H9 (cell line): Measurements from ENCODE around the gene JAKMIP3. TPM values are rescaled to one million over a fixed set of nuclear protein-coding genes. Genes with fewer than 3 reads are reported as not detected.

Experiments used
- DNase-seq: peaks from one replicate; pipeline ENCODE4 v3.0.0-alpha.2; 2017
- H2AFZ ChIP-seq: one replicate; pipeline ENCODE4 v1.6.1; 2013; ENCODE audit warnings: mild to moderate bottlenecking, low read length, control low read depth, moderate library complexity
- H2AK5ac ChIP-seq: 2 replicates; pipeline ENCODE4 v1.6.1; 2013; ENCODE audit warnings: low read length, control low read depth, mixed read lengths; ENCODE audit not compliant: insufficient read length
- H2BK120ac ChIP-seq: one replicate; pipeline ENCODE4 v1.6.1; 2013; ENCODE audit warnings: low read depth, mild to moderate bottlenecking, low read length, control low read depth, inconsistent platforms; ENCODE audit not compliant: poor library complexity, severe bottlenecking
- H2BK12ac ChIP-seq: 2 replicates; pipeline ENCODE4 v1.6.1; 2013; ENCODE audit warnings: low read length, control low read depth, mixed read lengths, low read depth; ENCODE audit not compliant: insufficient read length
- H2BK15ac ChIP-seq: 2 replicates; pipeline ENCODE4 v1.6.1; 2013; ENCODE audit warnings: low read depth, low read length, control low read depth
- H2BK20ac ChIP-seq: one replicate; pipeline ENCODE4 v1.6.1; 2013; ENCODE audit warnings: low read depth, mild to moderate bottlenecking, low read length, control low read depth, inconsistent platforms; ENCODE audit not compliant: poor library complexity, severe bottlenecking
- H2BK5ac ChIP-seq: 2 replicates; pipeline ENCODE4 v1.6.1; 2013; ENCODE audit warnings: low read length, control low read depth, mixed read lengths; ENCODE audit not compliant: insufficient read length
- H3K14ac ChIP-seq: 2 replicates; pipeline ENCODE4 v1.6.1; 2013; ENCODE audit warnings: low read length, control low read depth; ENCODE audit not compliant: insufficient read depth
- H3K18ac ChIP-seq: 2 replicates; pipeline ENCODE4 v1.6.1; 2013; ENCODE audit warnings: low read depth, mild to moderate bottlenecking, mixed read lengths, low read length, control low read depth; ENCODE audit not compliant: insufficient read length
- H3K23ac ChIP-seq: 2 replicates; pipeline ENCODE4 v1.6.1; 2013; ENCODE audit warnings: low read length, control low read depth, mixed read lengths, low read depth; ENCODE audit not compliant: insufficient read length
- H3K23me2 ChIP-seq: 2 replicates; pipeline ENCODE4 v1.6.1; 2013; ENCODE audit warnings: low read depth, mild to moderate bottlenecking, mixed read lengths, low read length, control low read depth; ENCODE audit not compliant: insufficient read length, poor library complexity, severe bottlenecking
- H3K27ac ChIP-seq: 2 replicates; pipeline ENCODE4 v1.5.1; 2013; ENCODE audit warnings: low read length, control low read depth, mixed read lengths, low read depth; ENCODE audit not compliant: insufficient read length
- H3K27me3 ChIP-seq: 2 replicates; pipeline ENCODE4 v1.6.1; 2013; ENCODE audit warnings: low read length, control low read depth, inconsistent platforms; ENCODE audit not compliant: insufficient read depth
- H3K4ac ChIP-seq: 2 replicates; pipeline ENCODE4 v1.6.1; 2013; ENCODE audit warnings: low read depth, mild to moderate bottlenecking, control low read depth, inconsistent platforms, low read length, moderate library complexity
- H3K4me1 ChIP-seq: 2 replicates; pipeline ENCODE4 v1.6.1; 2013; ENCODE audit warnings: low read length, control low read depth, inconsistent platforms; ENCODE audit not compliant: insufficient read depth
- H3K4me2 ChIP-seq: 2 replicates; pipeline ENCODE4 v1.6.1; 2013; ENCODE audit warnings: low read length, control low read depth, mixed read lengths; ENCODE audit not compliant: insufficient read length, insufficient read depth
- H3K56ac ChIP-seq: 2 replicates; pipeline ENCODE4 v1.6.1; 2013; ENCODE audit warnings: low read depth, mild to moderate bottlenecking, mixed read lengths, low read length, control low read depth; ENCODE audit not compliant: insufficient read length
- H3K79me1 ChIP-seq: 2 replicates; pipeline ENCODE4 v1.6.1; 2013; ENCODE audit warnings: low read depth, mild to moderate bottlenecking, moderate library complexity, low read length, control low read depth, inconsistent platforms; ENCODE audit not compliant: insufficient read depth, poor library complexity, severe bottlenecking
- H3K79me2 ChIP-seq: 2 replicates; pipeline ENCODE4 v1.6.1; 2013; ENCODE audit warnings: low read length, control low read depth, inconsistent platforms; ENCODE audit not compliant: insufficient read depth
- H3K9ac ChIP-seq: 2 replicates; pipeline ENCODE4 v1.6.1; 2013; ENCODE audit warnings: low read length, control low read depth, mixed read lengths; ENCODE audit not compliant: insufficient read length; ENCODE audit errors: extremely low read depth
- H3K9me3 ChIP-seq: one replicate; pipeline ENCODE4 v1.6.1; 2013; ENCODE audit warnings: low read depth, low read length, inconsistent platforms; ENCODE audit not compliant: control insufficient read depth
- H3T11ph ChIP-seq: one replicate; pipeline ENCODE4 v1.6.1; 2013; ENCODE audit warnings: mild to moderate bottlenecking, low read length, control low read depth, inconsistent platforms
- H4K20me1 ChIP-seq: one replicate; pipeline ENCODE4 v1.6.1; 2013; ENCODE audit not compliant: control insufficient read depth, insufficient read length, insufficient read depth
- H4K5ac ChIP-seq: 2 replicates; pipeline ENCODE4 v1.6.1; 2013; ENCODE audit warnings: low read depth, mild to moderate bottlenecking, mixed read lengths, low read length, control low read depth; ENCODE audit not compliant: insufficient read length
- H4K8ac ChIP-seq: replicated peaks from 2 replicates; pipeline ENCODE4 v1.6.1; 2013; ENCODE audit warnings: low read length, control low read depth, mixed read lengths, low read depth; ENCODE audit not compliant: insufficient read length
- H4K91ac ChIP-seq: 2 replicates; pipeline ENCODE4 v1.6.1; 2013; ENCODE audit warnings: low read depth, mild to moderate bottlenecking, moderate library complexity, mixed read lengths, low read length, control low read depth; ENCODE audit not compliant: insufficient read length
- H3K27ac Mint-ChIP-seq, 3 experiments: 2 replicates in 2 of 3; 3 replicates in 1 of 3; pipeline ENCODE4 v1.8.0; 2020 to 2021; ENCODE audit warnings: mixed read lengths in 3 of 3, mild to moderate bottlenecking in 1 of 3, moderate library complexity in 1 of 3
- H3K27me3 Mint-ChIP-seq: 2 replicates; pipeline ENCODE4 v1.8.0; 2021; ENCODE audit warnings: low read depth, mild to moderate bottlenecking, moderate library complexity, mixed read lengths
- H3K36me3 Mint-ChIP-seq, 3 experiments: 2 replicates in 2 of 3; 3 replicates in 1 of 3; pipeline ENCODE4 v1.8.0; 2020 to 2021; ENCODE audit warnings: low read depth in 3 of 3, mixed read lengths in 3 of 3; ENCODE audit not compliant: insufficient read depth in 1 of 3
- H3K4me1 Mint-ChIP-seq, 2 experiments: 2 replicates each; pipeline ENCODE4 v1.8.0; 2020; ENCODE audit warnings: mixed read lengths in 2 of 2
- H3K4me3 Mint-ChIP-seq, 2 experiments: 2 replicates in 1 of 2; 3 replicates in 1 of 2; pipeline ENCODE4 v1.8.0; 2020 to 2021; ENCODE audit warnings: mild to moderate bottlenecking in 2 of 2, mixed read lengths in 2 of 2, moderate library complexity in 1 of 2
- H3K9me3 Mint-ChIP-seq, 2 experiments: 2 replicates in 1 of 2; 3 replicates in 1 of 2; pipeline ENCODE4 v1.8.0; 2020; ENCODE audit warnings: mild to moderate bottlenecking in 2 of 2, mixed read lengths in 2 of 2, moderate library complexity in 1 of 2
- WGBS: extraction: QIAGEN DNeasy Blood & Tissue Kit; methylation state at CpG from one replicate; pipeline ENCODE4 v1.1.7; 2013; ENCODE audit warnings: missing lambda C conversion rate, low lambda C conversion rate, mixed read lengths; ENCODE audit not compliant: insufficient read length; ENCODE audit errors: extremely low coverage; 5-methylcytosine and 5-hydroxymethylcytosine counted together
- total RNA-seq: library from RNA; stranded (reverse); gene quantifications from 2 replicates; pipeline ENCODE4 v1.2.1, GENCODE V29; 2021
- TF ChIP-seq, protein P1 (sequence below): fragments of 200-600 bp; sonication (generic); conservative IDR thresholded peaks from 3 replicates; pipeline ENCODE4 v1.8.0; 2021; ENCODE audit warnings: antibody characterized with exemption, mild to moderate bottlenecking

JAKMIP3 gene
- total RNA-seq, 1 experiment from 2014 or later, result 0.50 TPM

DNA sequence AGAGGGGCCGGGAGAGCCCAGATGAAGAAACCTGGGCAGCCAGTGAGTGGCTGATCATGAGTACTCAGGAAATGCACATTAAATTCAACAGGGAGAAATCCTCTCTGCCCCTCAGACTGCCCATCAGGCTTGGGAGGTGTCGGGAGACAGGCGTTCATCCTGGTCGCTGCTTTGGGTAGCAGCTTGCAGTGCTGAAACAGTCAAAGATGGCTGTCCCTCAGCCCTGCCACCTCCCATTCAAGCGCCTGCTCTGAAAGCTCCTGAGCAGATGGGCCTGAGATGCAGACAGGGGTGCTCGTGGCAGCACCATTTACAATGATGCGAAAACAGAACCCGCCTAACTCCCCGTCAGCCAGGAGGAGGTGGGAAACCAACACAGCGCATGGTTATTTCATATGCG lies 3.6 kb upstream of the JAKMIP3 start:
- H4K5ac ChIP-seq, result no peak overlapping the region
- no peaks in the 10 kb centered on the region for H3K9me3 ChIP-seq
- H3T11ph ChIP-seq, result no peak overlapping the region
- no peaks in the 10 kb centered on the region for H4K20me1 ChIP-seq
- H3K27me3 ChIP-seq, result no peaks in the 10 kb centered on the region
- Mint-ChIP-seq H3K27ac (no peak overlapping the region), H3K27me3 (peaks cover 3% of the 10 kb centered on the region; the same call in 1 of the 2 replicates), H3K4me1 (peaks cover 32% of the 10 kb centered on the region in 2 experiments), H3K36me3 (peaks cover 0 to 5% (median 0%) of the 10 kb centered on the region in 3 experiments; a peak in 1 of 7 replicates), H3K4me3 (no peak overlapping the region), H3K9me3 (peaks cover 0 to 3% of the 10 kb centered on the region in 2 experiments; a peak in 3 of 5 replicates)
- DNase-seq, result no peak
- no peak overlapping the region for H2AFZ ChIP-seq
- no peaks in the 10 kb centered on the region for H3K79me1 ChIP-seq
- H3K27ac ChIP-seq, result no peak overlapping the region
- H3K79me2 ChIP-seq, result no peaks in the 10 kb centered on the region
- no peak overlapping the region for H2AK5ac ChIP-seq
- no peak overlapping the region for H3K4ac ChIP-seq
- H3K56ac ChIP-seq, result no peak overlapping the region
- H2BK5ac ChIP-seq, result no peak overlapping the region
- no peak overlapping the region for H3K4me2 ChIP-seq
- H4K8ac ChIP-seq, result no peak overlapping the region
- H2BK15ac ChIP-seq, result no peak overlapping the region
- no peak overlapping the region for H2BK12ac ChIP-seq
- no peak overlapping the region for H3K14ac ChIP-seq
- TF ChIP-seq, protein P1, sequence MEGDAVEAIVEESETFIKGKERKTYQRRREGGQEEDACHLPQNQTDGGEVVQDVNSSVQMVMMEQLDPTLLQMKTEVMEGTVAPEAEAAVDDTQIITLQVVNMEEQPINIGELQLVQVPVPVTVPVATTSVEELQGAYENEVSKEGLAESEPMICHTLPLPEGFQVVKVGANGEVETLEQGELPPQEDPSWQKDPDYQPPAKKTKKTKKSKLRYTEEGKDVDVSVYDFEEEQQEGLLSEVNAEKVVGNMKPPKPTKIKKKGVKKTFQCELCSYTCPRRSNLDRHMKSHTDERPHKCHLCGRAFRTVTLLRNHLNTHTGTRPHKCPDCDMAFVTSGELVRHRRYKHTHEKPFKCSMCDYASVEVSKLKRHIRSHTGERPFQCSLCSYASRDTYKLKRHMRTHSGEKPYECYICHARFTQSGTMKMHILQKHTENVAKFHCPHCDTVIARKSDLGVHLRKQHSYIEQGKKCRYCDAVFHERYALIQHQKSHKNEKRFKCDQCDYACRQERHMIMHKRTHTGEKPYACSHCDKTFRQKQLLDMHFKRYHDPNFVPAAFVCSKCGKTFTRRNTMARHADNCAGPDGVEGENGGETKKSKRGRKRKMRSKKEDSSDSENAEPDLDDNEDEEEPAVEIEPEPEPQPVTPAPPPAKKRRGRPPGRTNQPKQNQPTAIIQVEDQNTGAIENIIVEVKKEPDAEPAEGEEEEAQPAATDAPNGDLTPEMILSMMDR, result no peak
- H3K4me1 ChIP-seq, result peaks cover 2% of the 10 kb centered on the region; the same call in 1 of the 2 replicates
- no peaks in the 10 kb centered on the region for H3K23me2 ChIP-seq
- no peak overlapping the region for H2BK120ac ChIP-seq
- no peak overlapping the region for H2BK20ac ChIP-seq
- H3K18ac ChIP-seq, result no peak overlapping the region
- WGBS, result no CpG with 5 or more reads among the region's 11 CpGs
- no peak overlapping the region for H4K91ac ChIP-seq
- no peak overlapping the region for H3K9ac ChIP-seq
- no peak overlapping the region for H3K23ac ChIP-seq
